CD1c-positive myeloid dendritic cell (primary cell): Measurements from ENCODE around the gene ARHGAP10.
A peak's percentile ranks its signal among the peaks of the same experiment; 100 is the strongest.
"Not testable (repeated sequence)": the region's sequence is repeated elsewhere in the genome, so short reads cannot be mapped to it uniquely, and the experiment has no call there.

Experiments
- DNase-seq: peaks from one replicate; pipeline ENCODE4 v3.0.0-alpha.2; 2016; ENCODE audit errors: extremely low spot score

Gene ARHGAP10

GRCh38 chr4:147793569-147794313 is 61.9 kb downstream of the ARHGAP10 start:
- peak; percentile 47 for DNase-seq

GRCh38 chr4:147794314-147794680 is 62.4 kb downstream of the ARHGAP10 start:
- no peak for DNase-seq

- DNase-seq, result peak; percentile 47
Observed at GRCh38 chr4:147794787-147795413, 63.0 kb downstream of the ARHGAP10 start.

- not testable (repeated sequence) for DNase-seq
Observed at GRCh38 chr4:147799057-147799456, 67.2 kb downstream of the ARHGAP10 start.

- peak; percentile 52 for DNase-seq
Observed at GRCh38 chr4:147799986-147800555, 68.2 kb downstream of the ARHGAP10 start.

- DNase-seq, result no peak
Observed at GRCh38 chr4:147801820-147802219, 69.9 kb downstream of the ARHGAP10 start.

- no peak for DNase-seq
Observed at GRCh38 chr4:147802346-147802745, 70.5 kb downstream of the ARHGAP10 start.

- no peak for DNase-seq
Observed at GRCh38 chr4:147805946-147806345, 74.1 kb downstream of the ARHGAP10 start.

- peak; percentile 90 for DNase-seq
Observed at GRCh38 chr4:147808447-147808846, 76.6 kb downstream of the ARHGAP10 start.

GRCh38 chr4:147809211-147809610 is 77.3 kb downstream of the ARHGAP10 start:
- DNase-seq, result peak; percentile 71

GRCh38 chr4:147811878-147812277 is 80.0 kb downstream of the ARHGAP10 start:
- DNase-seq, result no peak

- DNase-seq, result no peak
Observed at GRCh38 chr4:147813109-147813773, 81.4 kb downstream of the ARHGAP10 start.

- no peak for DNase-seq
Observed at GRCh38 chr4:147813973-147814372, 82.1 kb downstream of the ARHGAP10 start.

- DNase-seq, result no peak
Observed at GRCh38 chr4:147814376-147814775, 82.5 kb downstream of the ARHGAP10 start.

GRCh38 chr4:147815741-147816140 is 83.9 kb downstream of the ARHGAP10 start:
- DNase-seq, result peak; percentile 50

- no peak for DNase-seq
Observed at GRCh38 chr4:147816382-147817254, 84.7 kb downstream of the ARHGAP10 start.

- DNase-seq, result no peak
Observed at GRCh38 chr4:147820975-147821374, 89.1 kb downstream of the ARHGAP10 start.

- DNase-seq, result no peak
Observed at GRCh38 chr4:147821555-147821954, 89.7 kb downstream of the ARHGAP10 start.

GRCh38 chr4:147822128-147822527 is 90.2 kb downstream of the ARHGAP10 start:
- DNase-seq, result peak; percentile 77

- no peak for DNase-seq
Observed at GRCh38 chr4:147823130-147823529, 91.2 kb downstream of the ARHGAP10 start.

GRCh38 chr4:147824316-147824715 is 92.4 kb downstream of the ARHGAP10 start:
- no peak for DNase-seq

- DNase-seq, result no peak
Observed at GRCh38 chr4:147824884-147825283, 93.0 kb downstream of the ARHGAP10 start.
